ENCODE data around the gene GOLPH3.

DNA sequence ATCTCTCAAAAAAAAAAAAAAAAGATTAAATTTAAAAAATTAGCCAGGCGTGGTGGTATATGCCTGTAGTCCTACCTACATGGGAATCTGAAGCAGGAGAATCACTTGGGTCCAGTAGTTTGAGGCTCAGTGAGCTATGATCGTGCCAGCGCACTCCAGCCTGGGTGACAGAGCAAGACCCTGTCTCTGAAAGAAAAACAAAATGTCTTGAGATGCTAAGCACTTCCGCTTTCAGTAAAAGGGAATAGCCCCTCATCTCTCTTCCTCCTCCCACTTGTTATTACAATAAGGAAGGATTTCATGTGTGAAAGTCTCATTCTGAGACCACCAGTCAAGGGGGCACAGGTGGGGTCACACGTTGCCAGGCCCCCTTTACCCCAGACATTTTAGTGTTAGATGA is 79.4 kb downstream of the GOLPH3 start:
- TF ChIP-seq, protein P1, sequence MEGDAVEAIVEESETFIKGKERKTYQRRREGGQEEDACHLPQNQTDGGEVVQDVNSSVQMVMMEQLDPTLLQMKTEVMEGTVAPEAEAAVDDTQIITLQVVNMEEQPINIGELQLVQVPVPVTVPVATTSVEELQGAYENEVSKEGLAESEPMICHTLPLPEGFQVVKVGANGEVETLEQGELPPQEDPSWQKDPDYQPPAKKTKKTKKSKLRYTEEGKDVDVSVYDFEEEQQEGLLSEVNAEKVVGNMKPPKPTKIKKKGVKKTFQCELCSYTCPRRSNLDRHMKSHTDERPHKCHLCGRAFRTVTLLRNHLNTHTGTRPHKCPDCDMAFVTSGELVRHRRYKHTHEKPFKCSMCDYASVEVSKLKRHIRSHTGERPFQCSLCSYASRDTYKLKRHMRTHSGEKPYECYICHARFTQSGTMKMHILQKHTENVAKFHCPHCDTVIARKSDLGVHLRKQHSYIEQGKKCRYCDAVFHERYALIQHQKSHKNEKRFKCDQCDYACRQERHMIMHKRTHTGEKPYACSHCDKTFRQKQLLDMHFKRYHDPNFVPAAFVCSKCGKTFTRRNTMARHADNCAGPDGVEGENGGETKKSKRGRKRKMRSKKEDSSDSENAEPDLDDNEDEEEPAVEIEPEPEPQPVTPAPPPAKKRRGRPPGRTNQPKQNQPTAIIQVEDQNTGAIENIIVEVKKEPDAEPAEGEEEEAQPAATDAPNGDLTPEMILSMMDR (IDR thresholded peaks at IDR 0.05): no peak
- TF ChIP-seq EZH2 (IDR thresholded peaks at IDR 0.05) (no peak), EZH2phosphoT487 (IDR thresholded peaks at IDR 0.05) (no peak)
